GM12878 (cell line): ENCODE data around the gene PHACTR1.

Experiments used
- HDGF ChIP-seq: fragments of 450-650 bp; IDR thresholded peaks from 2 replicates; pipeline ENCODE4 v1.6.1; 2016; ENCODE audit warnings: antibody characterized with exemption
- RCOR1 ChIP-seq: conservative IDR thresholded peaks from 2 replicates; pipeline ENCODE4 v1.6.1; 2012; ENCODE audit warnings: low read depth, low read length, improper control_type of control experiment
- SP1 ChIP-seq: IDR thresholded peaks from one replicate; pipeline ENCODE4 v1.6.1; 2011; ENCODE audit warnings: low read depth, low read length
- TF ChIP-seq, protein P1 (sequence below), 3 experiments: IDR thresholded peaks in 2 of 3; conservative IDR thresholded peaks in 1 of 3; 2 replicates each; pipeline ENCODE4 v1.5.1; 2011; ENCODE audit warnings: low read depth in 3 of 3, low read length in 3 of 3, mild to moderate bottlenecking in 3 of 3, control low read depth in 2 of 3, moderate library complexity in 2 of 3, inconsistent platforms in 1 of 3, mixed read lengths in 1 of 3; ENCODE audit not compliant: control insufficient read depth in 2 of 3, insufficient read depth in 1 of 3; ENCODE audit errors: extremely low read depth in 1 of 3

DNA sequence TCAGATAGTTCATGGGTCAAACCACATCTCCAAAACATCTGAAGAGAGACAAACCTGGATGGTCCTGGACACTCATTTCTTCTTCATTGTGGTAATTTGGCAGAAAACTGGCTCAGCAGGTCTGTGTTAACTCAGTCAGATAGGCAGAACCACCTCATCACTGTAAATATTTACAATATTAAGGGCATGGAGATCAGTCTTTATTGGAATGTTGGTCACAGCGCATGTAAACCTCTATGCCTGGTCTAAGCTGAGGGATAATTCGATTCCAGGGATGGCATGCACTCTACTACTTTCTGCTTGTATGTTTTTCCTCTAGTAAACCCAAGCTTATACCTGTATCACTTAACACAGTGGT is 615.8 kb downstream of the PHACTR1 start:
- no peak for TF ChIP-seq SP1
- no peak for TF ChIP-seq HDGF
- no peak for TF ChIP-seq RCOR1
- TF ChIP-seq, protein P1, sequence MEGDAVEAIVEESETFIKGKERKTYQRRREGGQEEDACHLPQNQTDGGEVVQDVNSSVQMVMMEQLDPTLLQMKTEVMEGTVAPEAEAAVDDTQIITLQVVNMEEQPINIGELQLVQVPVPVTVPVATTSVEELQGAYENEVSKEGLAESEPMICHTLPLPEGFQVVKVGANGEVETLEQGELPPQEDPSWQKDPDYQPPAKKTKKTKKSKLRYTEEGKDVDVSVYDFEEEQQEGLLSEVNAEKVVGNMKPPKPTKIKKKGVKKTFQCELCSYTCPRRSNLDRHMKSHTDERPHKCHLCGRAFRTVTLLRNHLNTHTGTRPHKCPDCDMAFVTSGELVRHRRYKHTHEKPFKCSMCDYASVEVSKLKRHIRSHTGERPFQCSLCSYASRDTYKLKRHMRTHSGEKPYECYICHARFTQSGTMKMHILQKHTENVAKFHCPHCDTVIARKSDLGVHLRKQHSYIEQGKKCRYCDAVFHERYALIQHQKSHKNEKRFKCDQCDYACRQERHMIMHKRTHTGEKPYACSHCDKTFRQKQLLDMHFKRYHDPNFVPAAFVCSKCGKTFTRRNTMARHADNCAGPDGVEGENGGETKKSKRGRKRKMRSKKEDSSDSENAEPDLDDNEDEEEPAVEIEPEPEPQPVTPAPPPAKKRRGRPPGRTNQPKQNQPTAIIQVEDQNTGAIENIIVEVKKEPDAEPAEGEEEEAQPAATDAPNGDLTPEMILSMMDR (IDR thresholded peaks at IDR 0.05 in 2 of 3, conservative IDR thresholded peaks at IDR 0.05 in 1 of 3; ENCODE audit: control insufficient read depth in 2 of 3, extremely low read depth in 1 of 3, insufficient read depth in 1 of 3, low read depth in 3 of 3, low read length in 3 of 3) = no peak
